ENCODE measurements around the gene RGMA. TPM values are rescaled to one million over a fixed set of nuclear protein-coding genes. Genes with fewer than 3 reads are reported as not detected.

The RGMA gene
- total RNA-seq, 1 experiment from 2014 or later: 41.4 TPM

- no peak overlapping the region for H3K23ac ChIP-seq (ENCODE audit: insufficient read length, low read depth, low read length)
- no peak overlapping the region for H2AK5ac ChIP-seq (ENCODE audit: insufficient read length, low read length)
- H3K27ac ChIP-seq (ENCODE audit: insufficient read length, low read depth, low read length): no peak overlapping the region
- TF ChIP-seq CTCF (conservative IDR thresholded peaks at IDR 0.05): no peak
- no peaks in the 10 kb centered on the region for H3K9me3 ChIP-seq (ENCODE audit: control insufficient read depth, low read depth, low read length)
- no peaks in the 10 kb centered on the region for H3K4me1 ChIP-seq (ENCODE audit: insufficient read depth, low read length)
- no peak overlapping the region for H2BK15ac ChIP-seq (ENCODE audit: low read depth, low read length)
- H3K4ac ChIP-seq (ENCODE audit: low read depth, low read length): no peak overlapping the region
- H4K20me1 ChIP-seq (ENCODE audit: control insufficient read depth, insufficient read depth, insufficient read length): no peaks in the 10 kb centered on the region
- H3K27me3 ChIP-seq (ENCODE audit: insufficient read depth, low read length): peaks cover 3% of the 10 kb centered on the region; the same call in 1 of the 2 replicates
- no CpG with 5 or more reads among the region's 5 CpGs for WGBS (ENCODE audit: extremely low coverage, insufficient read length, low lambda C conversion rate)
- H4K5ac ChIP-seq (ENCODE audit: insufficient read length, low read depth, low read length): no peak overlapping the region
- H3K79me1 ChIP-seq (ENCODE audit: insufficient read depth, low read depth, low read length, poor library complexity, severe bottlenecking): no peaks in the 10 kb centered on the region
- no peak overlapping the region for H3T11ph ChIP-seq (ENCODE audit: low read length)
- Mint-ChIP-seq H3K27me3 (ENCODE audit: low read depth) (peaks cover 18% of the 10 kb centered on the region), H3K4me1 (peaks cover 23 to 24% of the 10 kb centered on the region in 2 experiments), H3K9me3 (no peaks in the 10 kb centered on the region), H3K36me3 (ENCODE audit: insufficient read depth in 1 of 3, low read depth in 3 of 3) (peaks cover 0 to 3% (median 0%) of the 10 kb centered on the region in 3 experiments; a peak in 2 of 7 replicates), H3K27ac (no peak overlapping the region), H3K4me3 (no peak overlapping the region)
- H3K23me2 ChIP-seq (ENCODE audit: insufficient read length, low read depth, low read length, poor library complexity, severe bottlenecking): no peaks in the 10 kb centered on the region
- H3K9ac ChIP-seq (ENCODE audit: extremely low read depth, insufficient read length, low read length): no peak overlapping the region
- no peak overlapping the region for H4K91ac ChIP-seq (ENCODE audit: insufficient read length, low read depth, low read length)
- H3K56ac ChIP-seq (ENCODE audit: insufficient read length, low read depth, low read length): no peak overlapping the region
- no peak overlapping the region for H2BK120ac ChIP-seq (ENCODE audit: low read depth, low read length, poor library complexity, severe bottlenecking)
- no peak overlapping the region for H3K14ac ChIP-seq (ENCODE audit: insufficient read depth, low read length)
- H2BK5ac ChIP-seq (ENCODE audit: insufficient read length, low read length): no peak overlapping the region
- H2AFZ ChIP-seq (ENCODE audit: low read length): no peak overlapping the region
- H4K8ac ChIP-seq (replicated peaks; ENCODE audit: insufficient read length, low read depth, low read length): no peak overlapping the region
- no peak overlapping the region for H2BK12ac ChIP-seq (ENCODE audit: insufficient read length, low read depth, low read length)
- H3K79me2 ChIP-seq (ENCODE audit: insufficient read depth, low read length): no peaks in the 10 kb centered on the region
- no peak overlapping the region for H3K4me2 ChIP-seq (ENCODE audit: insufficient read depth, insufficient read length, low read length)
- H3K18ac ChIP-seq (ENCODE audit: insufficient read length, low read depth, low read length): no peak overlapping the region
- H2BK20ac ChIP-seq (ENCODE audit: low read depth, low read length, poor library complexity, severe bottlenecking): no peak overlapping the region
- no peak for DNase-seq
Observed at GRCh38 chr15:93081399-93081798, 7.6 kb downstream of the RGMA start.

Data from H9 (cell line).